Kidney epithelial cell (primary cell): Measurements from ENCODE around the gene RFPL3. TPM values are rescaled to one million over a fixed set of nuclear protein-coding genes. Genes with fewer than 3 reads are reported as not detected.

Experiments used
- DNase-seq: peaks from one replicate; pipeline ENCODE4 v3.0.0-alpha.2; 2010; ENCODE audit warnings: low read depth
- H3K27me3 ChIP-seq: 2 replicates; pipeline ENCODE4 v1.6.0; 2011; ENCODE audit warnings: low read length; ENCODE audit not compliant: control insufficient read depth, insufficient read depth
- H3K36me3 ChIP-seq: 2 replicates; pipeline ENCODE4 v1.5.1; 2011; ENCODE audit warnings: low read length; ENCODE audit not compliant: control insufficient read depth, insufficient read depth
- H3K4me3 ChIP-seq: 2 replicates; pipeline ENCODE4 v1.5.1; 2011; ENCODE audit warnings: low read depth, mild to moderate bottlenecking, control low read depth, low read length
- total RNA-seq: library from RNA; depleted of rRNA; stranded (reverse); fragments of >200 nt; gene quantifications from 2 replicates; pipeline ENCODE4 v1.2.3, GENCODE V29; 2015
- TF ChIP-seq, protein P1 (sequence below): IDR thresholded peaks from 2 replicates; pipeline ENCODE4 v1.5.1; 2011; ENCODE audit warnings: mild to moderate bottlenecking, moderate library complexity, low read length, control low read depth, inconsistent platforms; ENCODE audit not compliant: insufficient read depth, poor library complexity, severe bottlenecking

RFPL3 gene
- total RNA-seq, 1 donor from 2014 or later: not detected

DNA sequence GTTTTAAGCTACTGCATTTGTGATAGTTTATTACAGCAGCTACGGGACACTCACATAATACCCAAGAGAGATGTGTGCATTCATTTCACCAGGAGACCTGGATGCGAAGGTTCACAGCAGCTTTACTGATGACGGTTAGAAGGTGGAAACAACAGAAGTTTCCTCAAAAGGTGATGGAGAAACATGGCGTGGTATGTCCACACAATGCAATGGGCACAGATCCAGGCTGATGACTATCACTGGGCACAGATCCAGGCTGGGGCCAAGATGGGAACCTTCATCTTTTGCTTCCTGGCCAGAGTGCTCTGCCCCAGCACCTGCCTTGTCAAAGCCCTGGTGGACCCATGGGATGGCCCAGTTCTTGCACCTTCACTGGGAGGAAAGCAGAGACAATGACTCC is 30.6 kb upstream of the RFPL3 start:
- no peak for DNase-seq
- H3K4me3 ChIP-seq: no peak overlapping the region
- no peaks in the 10 kb centered on the region for H3K27me3 ChIP-seq
- TF ChIP-seq, protein P1, sequence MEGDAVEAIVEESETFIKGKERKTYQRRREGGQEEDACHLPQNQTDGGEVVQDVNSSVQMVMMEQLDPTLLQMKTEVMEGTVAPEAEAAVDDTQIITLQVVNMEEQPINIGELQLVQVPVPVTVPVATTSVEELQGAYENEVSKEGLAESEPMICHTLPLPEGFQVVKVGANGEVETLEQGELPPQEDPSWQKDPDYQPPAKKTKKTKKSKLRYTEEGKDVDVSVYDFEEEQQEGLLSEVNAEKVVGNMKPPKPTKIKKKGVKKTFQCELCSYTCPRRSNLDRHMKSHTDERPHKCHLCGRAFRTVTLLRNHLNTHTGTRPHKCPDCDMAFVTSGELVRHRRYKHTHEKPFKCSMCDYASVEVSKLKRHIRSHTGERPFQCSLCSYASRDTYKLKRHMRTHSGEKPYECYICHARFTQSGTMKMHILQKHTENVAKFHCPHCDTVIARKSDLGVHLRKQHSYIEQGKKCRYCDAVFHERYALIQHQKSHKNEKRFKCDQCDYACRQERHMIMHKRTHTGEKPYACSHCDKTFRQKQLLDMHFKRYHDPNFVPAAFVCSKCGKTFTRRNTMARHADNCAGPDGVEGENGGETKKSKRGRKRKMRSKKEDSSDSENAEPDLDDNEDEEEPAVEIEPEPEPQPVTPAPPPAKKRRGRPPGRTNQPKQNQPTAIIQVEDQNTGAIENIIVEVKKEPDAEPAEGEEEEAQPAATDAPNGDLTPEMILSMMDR: no peak
- no peaks in the 10 kb centered on the region for H3K36me3 ChIP-seq

DNA sequence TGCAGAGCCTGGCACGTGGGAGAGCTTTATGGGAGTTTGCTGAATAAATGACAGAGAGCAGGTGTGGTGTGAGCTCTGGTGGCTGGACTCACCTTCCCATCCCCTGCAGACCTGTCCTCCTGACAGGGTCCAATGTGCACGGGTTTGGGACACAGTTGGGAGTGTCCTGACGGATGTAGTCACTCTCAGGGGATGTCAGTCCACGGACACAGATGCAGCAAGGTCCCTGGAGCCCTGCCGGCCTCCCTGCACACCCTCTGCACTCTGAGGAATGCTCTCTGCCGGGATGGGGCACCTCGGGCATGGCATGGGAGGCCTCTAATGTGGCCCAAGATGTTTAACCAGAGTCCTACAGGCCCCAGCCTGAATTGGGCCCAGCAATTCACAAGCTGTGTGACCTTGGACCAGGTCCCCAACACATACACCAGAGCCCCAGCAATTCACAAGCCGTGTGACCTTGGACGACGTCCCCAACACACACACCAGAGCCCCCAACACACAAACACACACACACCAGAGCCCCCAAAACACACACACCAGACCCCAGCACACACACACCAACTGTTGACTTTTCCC is 30.0 kb upstream of the RFPL3 start:
- TF ChIP-seq, protein P1: no peak
- DNase-seq: no peak
- H3K27me3 ChIP-seq: no peaks in the 10 kb centered on the region
- H3K4me3 ChIP-seq: no peak overlapping the region
- no peaks in the 10 kb centered on the region for H3K36me3 ChIP-seq

DNA sequence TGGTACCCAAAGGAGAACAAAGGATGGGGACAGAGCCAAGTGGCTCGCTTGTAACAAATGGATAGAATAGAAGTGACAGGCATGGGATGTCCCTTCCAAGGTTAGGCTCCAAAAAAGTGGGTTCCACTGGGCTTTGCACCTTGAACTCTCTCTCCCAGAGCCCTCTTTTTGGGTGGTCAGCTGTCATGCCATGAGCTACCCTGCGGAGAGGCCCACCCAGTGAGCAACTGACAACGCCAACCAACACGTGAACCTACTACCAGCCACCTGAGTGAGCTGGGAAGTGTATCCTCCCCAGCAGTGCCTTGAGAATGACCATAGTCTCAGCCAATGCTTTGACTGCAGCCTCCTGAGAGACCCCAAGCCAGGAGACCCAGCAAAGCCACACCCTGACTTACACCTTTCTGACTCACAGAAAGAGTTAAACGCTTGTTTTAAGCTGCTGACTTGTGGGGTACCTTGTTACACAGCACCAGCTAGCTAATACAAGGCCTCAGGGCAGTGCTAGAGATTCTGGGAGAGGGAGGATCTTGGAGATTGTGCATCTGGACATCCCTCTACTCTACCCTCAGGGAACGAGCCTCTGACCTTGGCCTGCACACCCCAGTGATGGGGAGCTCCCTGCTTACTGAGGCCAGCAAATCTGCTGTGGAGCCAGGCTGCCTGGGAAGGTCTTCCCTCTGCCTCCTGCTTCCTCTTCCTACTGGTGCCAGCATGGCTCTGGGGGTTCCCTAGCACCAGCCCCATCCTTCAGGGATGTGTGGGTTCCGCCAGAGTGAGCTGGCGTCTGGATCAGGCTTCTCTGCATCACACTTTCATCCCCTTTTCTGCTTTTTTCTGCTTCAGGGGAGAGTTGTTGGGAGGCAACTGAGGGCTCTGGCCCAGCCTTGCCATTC is 29.1 kb upstream of the RFPL3 start:
- DNase-seq: no peak
- Histone ChIP-seq H3K27me3 (no peaks in the 10 kb centered on the region), H3K4me3 (no peak overlapping the region), H3K36me3 (no peaks in the 10 kb centered on the region)
- TF ChIP-seq, protein P1: no peak

DNA sequence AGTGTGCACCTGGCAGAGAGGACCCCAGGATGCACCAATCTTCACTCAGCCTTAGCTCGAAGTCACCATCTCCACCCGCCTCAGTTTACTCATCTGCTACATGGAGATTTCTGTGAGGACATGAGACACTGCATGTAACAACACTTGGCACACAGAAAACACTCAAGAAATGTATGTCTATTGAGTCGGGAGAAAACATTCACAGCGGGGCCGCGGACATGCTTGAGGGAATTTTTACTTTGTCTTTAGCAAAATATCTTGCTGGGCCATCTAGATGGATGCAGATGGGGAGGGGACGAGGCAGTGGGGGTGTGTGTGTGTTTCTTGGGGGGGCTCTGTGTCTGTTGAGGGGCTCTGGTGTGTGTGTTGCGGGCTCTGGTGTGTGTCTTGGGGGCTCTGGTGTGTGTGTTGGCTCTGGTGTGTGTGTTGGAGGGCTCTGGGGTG is 28.4 kb upstream of the RFPL3 start:
- H3K27me3 ChIP-seq: no peaks in the 10 kb centered on the region
- no peak for DNase-seq
- H3K36me3 ChIP-seq: no peaks in the 10 kb centered on the region
- TF ChIP-seq, protein P1: no peak
- H3K4me3 ChIP-seq: no peak overlapping the region

- Histone ChIP-seq H3K36me3 (no peaks in the 10 kb centered on the region), H3K27me3 (no peaks in the 10 kb centered on the region), H3K4me3 (no peak overlapping the region)
- TF ChIP-seq, protein P1: no peak
- no peak for DNase-seq
Observed at GRCh38 chr22:32331236-32331917, 26.3 kb upstream of the RFPL3 start.
